Kidney (tissue), 14 donors: ENCODE data around the gene ZNF300. TPM values are rescaled to one million over a fixed set of nuclear protein-coding genes. Genes with fewer than 3 reads are reported as not detected.
"Not testable (repeated sequence)": the region's sequence is repeated elsewhere in the genome, so short reads cannot be mapped to it uniquely, and the experiment has no call there.

Experiments used
- DNase-seq, 5 donors: peaks; one replicate each; pipeline ENCODE4 v3.0.0-alpha.2; 2013 to 2020
- FAIRE-seq: peaks from 2 replicates; lab custom pipeline; 2012; peaks lifted over from hg19 to GRCh38; lab: Jason Lieb, UNC
- H3K27ac ChIP-seq, 2 donors: one replicate each; pipeline ENCODE4 v1.7.0; 2013; ENCODE audit warnings: low read depth in 2 of 2, low read length in 2 of 2, inconsistent platforms in 1 of 2
- H3K27me3 ChIP-seq: one replicate; pipeline ENCODE4 v1.7.1; 2013; ENCODE audit warnings: low read length, inconsistent platforms; ENCODE audit not compliant: control insufficient read depth, insufficient read depth
- H3K36me3 ChIP-seq, 3 donors: one replicate each; pipeline versions ENCODE4 v1.7.0 to v1.7.1; 2013; ENCODE audit warnings: low read length in 3 of 3, control low read depth in 1 of 3, inconsistent platforms in 1 of 3; ENCODE audit not compliant: insufficient read depth in 3 of 3, control insufficient read depth in 2 of 3
- H3K4me1 ChIP-seq, 3 donors: one replicate each; pipeline versions ENCODE4 v1.7.0 to v1.7.1; 2013; ENCODE audit warnings: low read length in 3 of 3, inconsistent platforms in 1 of 3, low read depth in 1 of 3; ENCODE audit not compliant: control insufficient read depth in 2 of 3, insufficient read depth in 2 of 3
- H3K4me3 ChIP-seq, 3 donors: one replicate each; pipeline versions ENCODE4 v1.7.0 to v1.8.1; 2013; ENCODE audit warnings: low read length in 3 of 3, control low read depth in 1 of 3, inconsistent platforms in 1 of 3
- H3K9ac ChIP-seq, 3 donors: one replicate each; pipeline versions ENCODE4 v1.7.0 to v1.7.1; 2013; ENCODE audit warnings: low read length in 3 of 3, control low read depth in 1 of 3, inconsistent platforms in 1 of 3
- H3K9me3 ChIP-seq, 3 donors: one replicate each; pipeline versions ENCODE4 v1.7.0 to v1.7.1; 2013; ENCODE audit warnings: low read length in 3 of 3, control low read depth in 1 of 3, inconsistent platforms in 1 of 3; ENCODE audit not compliant: control insufficient read depth in 2 of 3, insufficient read depth in 1 of 3
- CTCF ChIP-seq: IDR thresholded peaks from 3 replicates; pipeline ENCODE4 v1.5.1; 2012; ENCODE audit warnings: mild to moderate bottlenecking, moderate library complexity, borderline replicate concordance; ENCODE audit not compliant: insufficient read depth; ENCODE audit errors: extremely low read depth
- intact Hi-C: fragments of 100-400 bp; cut with DNase I; formaldehyde crosslinking; loops from one replicate; pipeline ENCODE4 v1.11.1; 2022
- polyA plus RNA-seq: library from polyadenylated mRNA; stranded (reverse); fragments of 350-450 nt; fragmentation: Illumina TruSeq; extraction: RNeasy Lipid Tissue Mini Kit (QIAGEN cat#74804); gene quantifications from one replicate; pipeline ENCODE4 v1.2.3, GENCODE V29; 2014; ENCODE audit warnings: low read depth, low replicate concordance; ENCODE audit not compliant: insufficient read depth
- total RNA-seq: library from RNA; stranded (reverse); fragmentation: NEBNext Ultra II Directional; extraction: Animal tissue kit (Norgen Biotek cat#: 25700); gene quantifications from one replicate; pipeline ENCODE4 v1.2.1, GENCODE V29; 2021
- donor health status: control.
- donor health status: control.
- donor health status: control.
- donor health status: control.
- donor health status: control.
- donor health status: DM: yes; HTN: yes; CAD: no.
- donor health status: Normal renal cell carcinoma (clear cell type).

ZNF300 gene
- total and polyA plus RNA-seq, 2 donors from 2014 or later, result 4.0 to 6.5 TPM

- H3K36me3 ChIP-seq, result no peaks in the 10 kb centered on the region
- no peak overlapping the region for H3K9ac ChIP-seq
- intact Hi-C loops, result no loop called here
- H3K9me3 ChIP-seq, result peaks cover 1 to 41% (median 3%) of the 10 kb centered on the region in 3 donors
- no peaks in the 10 kb centered on the region for H3K27me3 ChIP-seq
- H3K27ac ChIP-seq, result no peak overlapping the region
- DNase-seq, result no peak
- no peak for FAIRE-seq
- no peak overlapping the region for H3K4me3 ChIP-seq
- H3K4me1 ChIP-seq, result no peaks in the 10 kb centered on the region
- no peak for TF ChIP-seq CTCF
These were observed 25.4 kb downstream of the ZNF300 start for GRCh38 chr5:150879358-150879757.

- H3K27ac ChIP-seq, result no peak overlapping the region
- H3K4me1 ChIP-seq, result no peaks in the 10 kb centered on the region
- intact Hi-C loops, result no loop called here
- no peak for FAIRE-seq
- TF ChIP-seq CTCF, result no peak
- DNase-seq, result no peak
- H3K4me3 ChIP-seq, result no peak overlapping the region
- H3K9ac ChIP-seq, result no peak overlapping the region
- no peaks in the 10 kb centered on the region for H3K36me3 ChIP-seq
- H3K27me3 ChIP-seq, result no peaks in the 10 kb centered on the region
- H3K9me3 ChIP-seq, result peaks cover 0 to 18% (median 10%) of the 10 kb centered on the region in 3 donors
These were observed 42.7 kb downstream of the ZNF300 start for GRCh38 chr5:150862070-150862469.

- Histone ChIP-seq H3K27me3 (no peaks in the 10 kb centered on the region), H3K9me3 (peaks cover 0 to 10% (median 10%) of the 10 kb centered on the region in 3 donors), H3K36me3 (no peaks in the 10 kb centered on the region), H3K27ac (no peak overlapping the region), H3K4me1 (no peaks in the 10 kb centered on the region), H3K9ac (no peak overlapping the region), H3K4me3 (no peak overlapping the region)
- TF ChIP-seq CTCF, result no peak
- FAIRE-seq (no peak), DNase-seq (no peak)
- intact Hi-C loops, result no loop called here
These were observed 44.4 kb downstream of the ZNF300 start for GRCh38 chr5:150860246-150860821.

GRCh38 chr5:150856700-150857099 lies 48.1 kb downstream of the ZNF300 start:
- intact Hi-C loops, result not testable (repeated sequence)

More at GRCh38 chr5:150856700-150857099, 48.1 kb downstream of the ZNF300 start:
- not testable (repeated sequence) for DNase-seq, H3K4me1 ChIP-seq, FAIRE-seq, H3K27me3 ChIP-seq, H3K27ac ChIP-seq, H3K9me3 ChIP-seq, H3K9ac ChIP-seq, H3K4me3 ChIP-seq, H3K36me3 ChIP-seq
